Measurements from ENCODE around the gene KCP. TPM values are rescaled to one million over a fixed set of nuclear protein-coding genes. Genes with fewer than 3 reads are reported as not detected.
A peak's percentile ranks its signal among the peaks of the same experiment; 100 is the strongest.

KCP gene
- total RNA-seq, 1 donor from 2014 or later = 23.7 TPM

- no peaks in the 10 kb centered on the region for H3K36me3 Mint-ChIP-seq
- TF ChIP-seq CTCF (IDR thresholded peaks at IDR 0.05; ENCODE audit: unreplicated experiment) = no peak
- peaks cover 40% of the 10 kb centered on the region for H3K4me1 Mint-ChIP-seq
- no peak overlapping the region for H3K4me3 Mint-ChIP-seq
- peak overlapping the region; percentile 72 for H3K27ac Mint-ChIP-seq
- no peak for DNase-seq (ENCODE audit: low spot score in 2 of 2, unreplicated experiment in 2 of 2)
- H3K9me3 Mint-ChIP-seq = no peaks in the 10 kb centered on the region
- H3K27me3 Mint-ChIP-seq (ENCODE audit: low read depth) = peaks cover 8% of the 10 kb centered on the region
Measured at GRCh38 chr7:128827248-128827958, 83.1 kb downstream of the KCP start.

- Mint-ChIP-seq H3K4me3 (no peak overlapping the region), H3K4me1 (peaks cover 37% of the 10 kb centered on the region), H3K36me3 (no peaks in the 10 kb centered on the region), H3K27ac (no peak overlapping the region), H3K9me3 (no peaks in the 10 kb centered on the region), H3K27me3 (ENCODE audit: low read depth) (peaks cover 8% of the 10 kb centered on the region)
- DNase-seq (ENCODE audit: low spot score in 2 of 2, unreplicated experiment in 2 of 2) = no peak
- no peak for TF ChIP-seq CTCF (IDR thresholded peaks at IDR 0.05; ENCODE audit: unreplicated experiment)
Measured at GRCh38 chr7:128826916-128827247, 83.6 kb downstream of the KCP start.

Other genes with a start within 250 kb of the KCP start
- gene GARIN1A, start 238.4 kb downstream of the KCP start, total RNA-seq = 3.4 to 4.1 TPM (median 3.5 TPM) in 3 replicates
- 193 to 199 TPM (median 194 TPM) in 3 replicates for gene CALU, start 171.3 kb downstream of the KCP start, total RNA-seq
- not detected in 3 replicates for gene OPN1SW, start 134.9 kb downstream of the KCP start, total RNA-seq
- 34.6 to 39.1 TPM (median 34.8 TPM) in 3 replicates for gene CCDC136, start 118.7 kb downstream of the KCP start, total RNA-seq
- gene FLNC, start 80.3 kb downstream of the KCP start, total RNA-seq = 176 to 188 TPM (median 184 TPM) in 3 replicates
- gene ATP6V1F, start 47.9 kb downstream of the KCP start, total RNA-seq = 122 to 123 TPM (median 122 TPM) in 3 replicates
- 0.51 to 0.90 TPM (median 0.56 TPM) in 3 replicates for gene IRF5, start 27.2 kb upstream of the KCP start, total RNA-seq
- gene TNPO3, start 144.4 kb upstream of the KCP start, total RNA-seq = 37.7 to 40.2 TPM (median 40.2 TPM) in 3 replicates
- 6.4 to 7.4 TPM (median 7.0 TPM) in 3 replicates for gene TSPAN33, start 234.0 kb upstream of the KCP start, total RNA-seq

All from mesothelial cell of epicardium (in vitro differentiated cells).